B cell (primary cell): ENCODE measurements around the gene NEK6. TPM values are rescaled to one million over a fixed set of nuclear protein-coding genes. Genes with fewer than 3 reads are reported as not detected.
"Not testable (repeated sequence)": the region's sequence is repeated elsewhere in the genome, so short reads cannot be mapped to it uniquely, and the experiment has no call there.

Experiments used
- ATAC-seq: fragments of 200-7000 bp; cut with Tn5 transposase; one replicate; pipeline ENCODE4 v1.10.0; 2021; ENCODE audit warnings: low read depth, mild to moderate bottlenecking, moderate number of reproducible peaks, moderate library complexity
- CTCF ChIA-PET: fragments of 350-600 bp; sonication (Branson Sonifier 250); formaldehyde crosslinking; loops from one replicate; lab custom pipeline; 2021; ENCODE audit warnings: antibody characterized with exemption, inconsistent platforms; lab: Charles Lee
- POLR2A ChIA-PET: fragments of 350-600 bp; sonication (Branson Sonifier 250); formaldehyde crosslinking; loops from one replicate; lab custom pipeline; 2021; ENCODE audit warnings: antibody characterized with exemption; lab: Charles Lee
- DNase-seq: peaks from one replicate; pipeline ENCODE4 v3.0.0; 2013
- H2AFZ ChIP-seq: 2 replicates; pipeline ENCODE4 v1.6.1; 2012; ENCODE audit warnings: mild to moderate bottlenecking, low read depth, low read length; ENCODE audit not compliant: insufficient read depth, poor library complexity, severe bottlenecking
- H3K27ac ChIP-seq, 2 donors: 1 replicate in 1 of 2; 2 replicates in 1 of 2; pipeline ENCODE4 v1.5.1; 2012 to 2013; ENCODE audit warnings: low read length in 2 of 2, mild to moderate bottlenecking in 2 of 2, moderate library complexity in 1 of 2
- H3K27me3 ChIP-seq, 4 experiments: fragments of 200-600 bp in 1 of 4; sonication (generic) in 1 of 4; replicated peaks in 1 of 4; 1 replicate in 2 of 4; 2 replicates in 2 of 4; pipeline versions ENCODE4 v1.6.1 to v1.7.0; 2013 to 2016; ENCODE audit warnings: low read length in 3 of 4, mild to moderate bottlenecking in 2 of 4, mixed read lengths in 1 of 4, moderate library complexity in 1 of 4; ENCODE audit not compliant: insufficient read depth in 4 of 4, control insufficient read depth in 3 of 4; ENCODE audit errors: control extremely low read depth in 1 of 4
- H3K36me3 ChIP-seq, 2 experiments: replicated peaks in 1 of 2; 1 replicate in 1 of 2; 2 replicates in 1 of 2; pipeline versions ENCODE4 v1.6.1 to v1.7.1; 2013; ENCODE audit warnings: low read length in 1 of 2; ENCODE audit not compliant: insufficient read depth in 2 of 2, control insufficient read depth in 1 of 2; ENCODE audit errors: control extremely low read depth in 1 of 2, extremely low read depth in 1 of 2
- H3K4me1 ChIP-seq, 2 donors: fragments of 200-600 bp in 1 of 2; sonication (generic) in 1 of 2; 1 replicate in 1 of 2; 2 replicates in 1 of 2; pipeline versions ENCODE4 v1.5.1 to v1.6.1; 2013 to 2017; ENCODE audit warnings: low read length in 2 of 2; ENCODE audit not compliant: control insufficient read depth in 2 of 2, insufficient read depth in 2 of 2
- H3K4me2 ChIP-seq: replicated peaks from 2 replicates; pipeline ENCODE3; 2012; ENCODE audit warnings: mild to moderate bottlenecking, low read depth, low read length; ENCODE audit not compliant: poor library complexity, severe bottlenecking
- H3K4me3 ChIP-seq, 5 experiments: fragments of 200-600 bp in 1 of 5; sonication (generic) in 1 of 5; 1 replicate in 3 of 5; 2 replicates in 2 of 5; pipeline versions ENCODE4 v1.5.1 to v1.7.0; 2011 to 2016; ENCODE audit warnings: low read length in 4 of 5, mild to moderate bottlenecking in 4 of 5, low read depth in 2 of 5, control low read depth in 1 of 5, moderate library complexity in 1 of 5; ENCODE audit not compliant: insufficient read depth in 1 of 5; ENCODE audit errors: control extremely low read depth in 1 of 5, extremely low read depth in 1 of 5
- H3K79me2 ChIP-seq: fragments of 200-600 bp; sonication (generic); one replicate; pipeline ENCODE4 v1.6.0; 2016; ENCODE audit warnings: low read length; ENCODE audit not compliant: control insufficient read depth, insufficient read depth
- H3K9ac ChIP-seq: fragments of 200-600 bp; sonication (generic); 2 replicates; pipeline ENCODE4 v1.6.1; 2017; ENCODE audit warnings: mild to moderate bottlenecking, low read length, moderate library complexity
- H3K9me3 ChIP-seq, 3 donors: one replicate each; pipeline versions ENCODE4 v1.6.1 to v1.7.1; 2013; ENCODE audit warnings: low read length in 2 of 3; ENCODE audit not compliant: control insufficient read depth in 2 of 3, insufficient read depth in 1 of 3; ENCODE audit errors: control extremely low read depth in 1 of 3
- H4K20me1 ChIP-seq: 2 replicates; pipeline ENCODE4 v1.6.0; 2012; ENCODE audit warnings: mild to moderate bottlenecking, low read length; ENCODE audit not compliant: insufficient read depth, control insufficient read depth, poor library complexity, severe bottlenecking
- H3K27ac Mint-ChIP-seq: one replicate; pipeline ENCODE4 v1.8.0; 2021; ENCODE audit warnings: mixed read lengths
- H3K27me3 Mint-ChIP-seq: one replicate; pipeline ENCODE4 v1.8.0; 2021; ENCODE audit warnings: mixed read lengths
- H3K4me1 Mint-ChIP-seq: one replicate; pipeline ENCODE4 v1.8.0; 2021; ENCODE audit warnings: mixed read lengths
- H3K4me3 Mint-ChIP-seq: one replicate; pipeline ENCODE4 v1.8.0; 2021; ENCODE audit warnings: mixed read lengths
- H3K9me3 Mint-ChIP-seq: one replicate; pipeline ENCODE4 v1.8.0; 2022; ENCODE audit warnings: mixed read lengths; ENCODE audit not compliant: insufficient read depth
- EZH2 ChIP-seq: IDR thresholded peaks from 2 replicates; pipeline ENCODE4 v1.6.1; 2012; ENCODE audit warnings: borderline replicate concordance, low read depth, mild to moderate bottlenecking, moderate library complexity, low read length; ENCODE audit not compliant: insufficient read depth, poor library complexity, severe bottlenecking
- WGBS: methylation state at CpG from one replicate; pipeline ENCODE4 v1.1.5; 2013; ENCODE audit warnings: missing lambda C conversion rate; ENCODE audit not compliant: insufficient coverage; 5-methylcytosine and 5-hydroxymethylcytosine counted together
- intact Hi-C: fragments of 100-400 bp; cut with micrococcal nuclease; formaldehyde crosslinking; loops from one replicate; pipeline ENCODE4 v1.10.0; 2022
- polyA plus RNA-seq: library from polyadenylated mRNA; depleted of rRNA; stranded (reverse); fragments of >200 nt; gene quantifications from 2 replicates; pipeline ENCODE4 v1.2.3, GENCODE V29; 2012
- total RNA-seq, 2 donors: library from RNA; stranded (reverse); fragments of 120-200 nt in 1 of 2; gene quantifications; 1 replicate in 1 of 2; 2 replicates in 1 of 2; pipeline versions ENCODE4 v1.2.3 to v1.2.4, GENCODE V29; 2013 to 2022
- TF ChIP-seq, protein P1 (sequence below): fragments of 200-600 bp; IDR thresholded peaks from one replicate; pipeline ENCODE4 v1.8.0; 2022; ENCODE audit warnings: antibody characterized with exemption, mild to moderate bottlenecking

The NEK6 gene
- total and polyA plus RNA-seq, 2 donors (not counting 1 experiment from before 2014, with no cell fraction given), result 40.0 to 63.1 TPM

DNA sequence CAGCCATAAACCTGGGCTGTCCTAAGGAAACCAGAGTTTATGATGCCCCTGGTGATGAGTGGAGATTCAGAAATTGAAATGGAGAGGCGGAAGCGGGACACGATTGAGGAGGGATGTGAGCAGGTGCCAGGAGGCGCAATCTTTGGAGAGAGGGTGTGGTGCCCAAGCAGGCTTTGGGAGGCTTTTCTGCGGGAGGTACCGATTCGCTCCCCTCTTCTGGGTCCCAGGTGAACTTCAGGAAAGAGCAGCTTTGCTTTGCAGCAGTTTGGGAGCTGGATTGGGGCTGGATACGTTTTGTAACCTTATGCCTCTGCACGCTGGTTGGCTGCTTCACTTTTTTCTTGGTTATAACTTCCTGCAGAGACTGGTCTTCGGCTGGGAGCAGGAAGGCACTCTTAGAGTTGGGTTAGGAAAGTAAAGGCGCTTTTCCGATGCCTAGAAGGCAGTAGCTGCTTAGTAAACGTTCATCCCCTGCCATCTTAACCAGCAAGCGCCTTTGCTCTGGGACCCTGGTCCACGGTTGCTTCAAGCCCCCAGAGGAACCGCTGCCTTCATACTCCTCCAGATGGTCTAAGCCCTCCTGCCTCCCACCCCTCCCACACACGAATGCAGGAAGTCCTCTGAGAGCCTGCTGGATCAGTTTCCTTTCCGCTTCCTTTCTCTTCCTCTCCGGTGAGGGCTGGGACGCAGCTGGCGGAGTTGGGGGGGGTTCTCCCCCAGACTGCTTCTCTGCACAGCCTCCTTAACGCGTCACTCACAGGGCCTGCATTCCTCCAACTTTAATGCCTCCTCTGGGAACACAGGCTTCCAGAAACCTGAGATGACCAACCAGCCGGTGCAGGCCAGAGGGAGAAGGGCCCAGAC lies 15.2 kb upstream of the NEK6 start:
- peaks cover 47% of the 10 kb centered on the region for H3K4me1 Mint-ChIP-seq
- H3K27ac Mint-ChIP-seq, result peak overlapping the region; percentile 37
- H3K9me3 Mint-ChIP-seq, result no peaks in the 10 kb centered on the region
- Histone ChIP-seq H3K27me3 (no peaks in the 10 kb centered on the region), H3K4me1 (peaks cover 25 to 37% of the 10 kb centered on the region in 2 donors), H4K20me1 (no peaks in the 10 kb centered on the region), H2AFZ (peak overlapping the region; percentile 63), H3K36me3 (no peaks in the 10 kb centered on the region), H3K27ac (no peak overlapping the region), H3K4me2 (peak overlapping the region; percentile 56), H3K9me3 (no peaks in the 10 kb centered on the region), H3K9ac (peak overlapping the region; percentile 23), H3K79me2 (no peaks in the 10 kb centered on the region), H3K4me3 (peak overlapping the region in 1 of 5 experiments; percentile 7)
- H3K4me3 Mint-ChIP-seq, result peak overlapping the region; percentile 29
- TF ChIP-seq, protein P1, sequence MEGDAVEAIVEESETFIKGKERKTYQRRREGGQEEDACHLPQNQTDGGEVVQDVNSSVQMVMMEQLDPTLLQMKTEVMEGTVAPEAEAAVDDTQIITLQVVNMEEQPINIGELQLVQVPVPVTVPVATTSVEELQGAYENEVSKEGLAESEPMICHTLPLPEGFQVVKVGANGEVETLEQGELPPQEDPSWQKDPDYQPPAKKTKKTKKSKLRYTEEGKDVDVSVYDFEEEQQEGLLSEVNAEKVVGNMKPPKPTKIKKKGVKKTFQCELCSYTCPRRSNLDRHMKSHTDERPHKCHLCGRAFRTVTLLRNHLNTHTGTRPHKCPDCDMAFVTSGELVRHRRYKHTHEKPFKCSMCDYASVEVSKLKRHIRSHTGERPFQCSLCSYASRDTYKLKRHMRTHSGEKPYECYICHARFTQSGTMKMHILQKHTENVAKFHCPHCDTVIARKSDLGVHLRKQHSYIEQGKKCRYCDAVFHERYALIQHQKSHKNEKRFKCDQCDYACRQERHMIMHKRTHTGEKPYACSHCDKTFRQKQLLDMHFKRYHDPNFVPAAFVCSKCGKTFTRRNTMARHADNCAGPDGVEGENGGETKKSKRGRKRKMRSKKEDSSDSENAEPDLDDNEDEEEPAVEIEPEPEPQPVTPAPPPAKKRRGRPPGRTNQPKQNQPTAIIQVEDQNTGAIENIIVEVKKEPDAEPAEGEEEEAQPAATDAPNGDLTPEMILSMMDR, result no peak
- no peak for TF ChIP-seq EZH2
- ATAC-seq (no peak), DNase-seq (no peak)
- intact Hi-C loops, result no loop called here
- POLR2A ChIA-PET, result interaction anchor here (0.6 kb wide), 1 partner anchor 14 kb away, joined by 4 read pairs; no protein-coding TSS in a partner anchor
- WGBS, result 37% methylated on average over 15 of the region's 24 CpGs
- CTCF ChIA-PET, result interaction anchor here (1.6 to 1.8 kb wide), 2 partner anchors 25 to 45 kb away, joined by 5 to 6 read pairs; no protein-coding TSS in a partner anchor
- no peaks in the 10 kb centered on the region for H3K27me3 Mint-ChIP-seq

- H3K4me1 Mint-ChIP-seq, result peaks cover 14% of the 10 kb centered on the region
- H3K4me2 ChIP-seq, H3K79me2 ChIP-seq, DNase-seq, H4K20me1 ChIP-seq, H3K27ac ChIP-seq, H3K4me3 ChIP-seq, H3K4me3 Mint-ChIP-seq, H3K9ac ChIP-seq, H3K9me3 Mint-ChIP-seq, H3K27ac Mint-ChIP-seq, H2AFZ ChIP-seq, CTCF ChIA-PET, intact Hi-C loops, H3K27me3 Mint-ChIP-seq, H3K9me3 ChIP-seq, H3K36me3 ChIP-seq, POLR2A ChIA-PET, H3K27me3 ChIP-seq, ATAC-seq: not testable (repeated sequence)
- H3K4me1 ChIP-seq, result peaks cover 10 to 12% of the 10 kb centered on the region in 2 donors
- WGBS, result 100% methylated on average over 1 of the region's 5 CpGs
Measured at GRCh38 chr9:124247393-124247792, 10.4 kb upstream of the NEK6 start.
